ENCODE results near the gene MAPK13.

DNA sequence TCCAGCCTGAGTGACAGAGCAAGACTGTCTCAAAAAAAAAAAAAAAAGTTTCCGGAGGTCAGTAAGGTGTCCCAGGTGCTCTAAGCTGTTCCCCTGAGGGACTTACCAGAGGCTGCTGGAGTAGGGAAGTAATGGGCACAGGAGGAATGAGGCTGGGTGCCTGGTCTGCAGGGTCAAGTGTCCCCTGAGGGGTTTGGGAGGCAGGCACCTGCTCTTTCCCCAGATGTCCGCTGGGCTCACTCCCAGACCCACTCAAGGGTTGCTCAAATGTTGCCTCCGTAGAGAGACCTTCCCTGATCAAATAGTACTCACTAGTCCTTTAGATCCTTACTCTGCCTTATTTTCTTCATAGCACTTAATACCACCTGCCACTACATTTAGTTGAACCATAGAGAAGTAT, 5.4 kb upstream of the MAPK13 start:
- TF ChIP-seq POLR2AphosphoS5 (IDR thresholded peaks at IDR 0.05): no peak
- TF ChIP-seq, protein P1, sequence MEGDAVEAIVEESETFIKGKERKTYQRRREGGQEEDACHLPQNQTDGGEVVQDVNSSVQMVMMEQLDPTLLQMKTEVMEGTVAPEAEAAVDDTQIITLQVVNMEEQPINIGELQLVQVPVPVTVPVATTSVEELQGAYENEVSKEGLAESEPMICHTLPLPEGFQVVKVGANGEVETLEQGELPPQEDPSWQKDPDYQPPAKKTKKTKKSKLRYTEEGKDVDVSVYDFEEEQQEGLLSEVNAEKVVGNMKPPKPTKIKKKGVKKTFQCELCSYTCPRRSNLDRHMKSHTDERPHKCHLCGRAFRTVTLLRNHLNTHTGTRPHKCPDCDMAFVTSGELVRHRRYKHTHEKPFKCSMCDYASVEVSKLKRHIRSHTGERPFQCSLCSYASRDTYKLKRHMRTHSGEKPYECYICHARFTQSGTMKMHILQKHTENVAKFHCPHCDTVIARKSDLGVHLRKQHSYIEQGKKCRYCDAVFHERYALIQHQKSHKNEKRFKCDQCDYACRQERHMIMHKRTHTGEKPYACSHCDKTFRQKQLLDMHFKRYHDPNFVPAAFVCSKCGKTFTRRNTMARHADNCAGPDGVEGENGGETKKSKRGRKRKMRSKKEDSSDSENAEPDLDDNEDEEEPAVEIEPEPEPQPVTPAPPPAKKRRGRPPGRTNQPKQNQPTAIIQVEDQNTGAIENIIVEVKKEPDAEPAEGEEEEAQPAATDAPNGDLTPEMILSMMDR (IDR thresholded peaks at IDR 0.05): no peak
- TF ChIP-seq POLR2A (IDR thresholded peaks at IDR 0.05): no peak

Data from prostate gland (tissue), 2 donors.